Stimulated activated CD8-positive, alpha-beta memory T cell treated with anti-CD3 and anti-CD28 coated beads, Interleukin-2, amount 100 ng/mL, for 1 hour (primary cell): ENCODE results near the gene CDK13.
"Not testable (repeated sequence)": the region's sequence is repeated elsewhere in the genome, so short reads cannot be mapped to it uniquely, and the experiment has no call there.

Source experiments
- DNase-seq, 2 donors: peaks; one replicate each; pipeline ENCODE4 v3.0.0-alpha.2; 2020; ENCODE audit warnings: low read depth in 2 of 2

Gene CDK13

GRCh38 chr7:40097728-40098127 lies 147.7 kb downstream of the CDK13 start:
- DNase-seq: no peak

GRCh38 chr7:40098810-40099209 lies 148.8 kb downstream of the CDK13 start:
- no peak for DNase-seq

- DNase-seq: no peak
Measured at GRCh38 chr7:40099837-40100236, 149.8 kb downstream of the CDK13 start.

GRCh38 chr7:40101201-40101600 lies 151.1 kb downstream of the CDK13 start:
- DNase-seq: no peak

- DNase-seq: no peak
Measured at GRCh38 chr7:40102897-40103296, 152.8 kb downstream of the CDK13 start.

- DNase-seq: no peak
Measured at GRCh38 chr7:40105879-40106473, 155.9 kb downstream of the CDK13 start.

GRCh38 chr7:40115936-40116335 lies 165.9 kb downstream of the CDK13 start:
- no peak for DNase-seq

GRCh38 chr7:40117199-40117598 lies 167.1 kb downstream of the CDK13 start:
- DNase-seq: not testable (repeated sequence)

- DNase-seq: not testable (repeated sequence)
Measured at GRCh38 chr7:40118201-40118600, 168.1 kb downstream of the CDK13 start.

- no peak for DNase-seq
Measured at GRCh38 chr7:40120020-40120419, 170.0 kb downstream of the CDK13 start.

GRCh38 chr7:40122100-40122939 lies 172.3 kb downstream of the CDK13 start:
- DNase-seq: not testable (repeated sequence)

GRCh38 chr7:40122940-40123254 lies 172.8 kb downstream of the CDK13 start:
- DNase-seq: no peak

GRCh38 chr7:40133561-40134427 lies 183.7 kb downstream of the CDK13 start:
- no peak for DNase-seq

- DNase-seq: peak; percentile 71 to 72
Measured at GRCh38 chr7:40134428-40135316, 184.6 kb downstream of the CDK13 start, which contains the start of the genes MPLKIP and SUGCT. TSS of gene MPLKIP (minus strand) at chr7:40134622. CDS start at chr7:40134567, 55 bp downstream. TSS of gene SUGCT (plus strand) at chr7:40135005.

GRCh38 chr7:40135317-40135610 lies 185.2 kb downstream of the CDK13 start:
- DNase-seq: no peak

- no peak for DNase-seq
Measured at GRCh38 chr7:40137563-40137962, 187.5 kb downstream of the CDK13 start.

- DNase-seq: no peak
Measured at GRCh38 chr7:40138973-40139372, 188.9 kb downstream of the CDK13 start.

- DNase-seq: not testable (repeated sequence)
Measured at GRCh38 chr7:40139891-40140290, 189.8 kb downstream of the CDK13 start.

- DNase-seq: not testable (repeated sequence)
Measured at GRCh38 chr7:40141916-40142315, 191.9 kb downstream of the CDK13 start.

- DNase-seq: not testable (repeated sequence)
Measured at GRCh38 chr7:40145596-40146130, 195.6 kb downstream of the CDK13 start.
